HepG2 (cell line): ENCODE results near the gene CHID1. TPM values are rescaled to one million over a fixed set of nuclear protein-coding genes. Genes with fewer than 3 reads are reported as not detected.

Experiments
- ATAC-seq: fragments of 200-7000 bp; cut with Tn5 transposase; 3 replicates; pipeline ENCODE4 v1.9.1; 2020; ENCODE audit warnings: mild to moderate bottlenecking, moderate library complexity
- BruUV-seq: library from RNA; stranded (reverse); fragments of 400-500 nt; replicated peaks from 2 replicates; lab custom pipeline; 2021; lab: Mats Ljungman, UMichigan
- CTCF ChIA-PET: fragments of 300-600 bp; formaldehyde crosslinking; extraction: SDS; loops from one replicate; lab custom pipeline; 2021; ENCODE audit warnings: low total read pairs, inconsistent platforms, low intra/inter-chr PET ratio; lab: Yijun Ruan, JAX
- POLR2A ChIA-PET: fragments of 350-600 bp; sonication (Branson Sonifier 250); formaldehyde crosslinking; loops from one replicate; lab custom pipeline; 2020; ENCODE audit warnings: antibody characterized with exemption, inconsistent platforms; lab: Yijun Ruan, JAX
- DNase-seq: peaks from one replicate; pipeline ENCODE4 v3.0.0-alpha.2; 2015; ENCODE audit warnings: low spot score
- FAIRE-seq: peaks from 3 replicates; lab custom pipeline; 2011; peaks lifted over from hg19 to GRCh38; lab: Jason Lieb, UNC
- H2AFZ ChIP-seq: one replicate; pipeline ENCODE4 v1.6.1; 2011; ENCODE audit warnings: low read length, inconsistent platforms
- H3K27ac ChIP-seq: fragments of 300-600 bp; 3 replicates; pipeline ENCODE4 v1.8.0; 2011; ENCODE audit warnings: mixed run types, mild to moderate bottlenecking, mixed read lengths, low read length, inconsistent platforms; ENCODE audit not compliant: insufficient read depth; ENCODE audit errors: extremely low read length
- H3K27me3 ChIP-seq, 2 experiments: fragments of 200-600 bp in 1 of 2; 2 replicates in 1 of 2; 3 replicates in 1 of 2; pipeline versions ENCODE4 v1.6.0 to v1.8.0; 2011; ENCODE audit warnings: low read length in 2 of 2, mild to moderate bottlenecking in 2 of 2, moderate library complexity in 2 of 2, inconsistent platforms in 1 of 2; ENCODE audit not compliant: insufficient read depth in 2 of 2, control insufficient read depth in 1 of 2
- H3K36me3 ChIP-seq, 2 experiments: fragments of 200-600 bp in 1 of 2; replicated peaks in 1 of 2; 2 replicates in 1 of 2; 3 replicates in 1 of 2; pipeline versions ENCODE4 v1.5.1 to v1.8.0; 2011; ENCODE audit warnings: low read length in 2 of 2, inconsistent platforms in 1 of 2; ENCODE audit not compliant: insufficient read depth in 2 of 2, control insufficient read depth in 1 of 2
- H3K4me1 ChIP-seq: 2 replicates; pipeline ENCODE4 v1.5.1; 2012; ENCODE audit warnings: low read length, inconsistent platforms; ENCODE audit not compliant: insufficient read depth
- H3K4me2 ChIP-seq: 2 replicates; pipeline ENCODE4 v1.6.0; 2011; ENCODE audit warnings: low read depth, low read length, inconsistent platforms
- H3K4me3 ChIP-seq, 3 experiments: fragments of 200-600 bp in 1 of 3; sonication (generic), shearing (Covaris generic) in 1 of 3; replicated peaks in 1 of 3; 2 replicates each; pipeline ENCODE4 v1.5.1; 2011 to 2016; ENCODE audit warnings: low read length in 3 of 3, inconsistent platforms in 2 of 3, low read depth in 2 of 3, mild to moderate bottlenecking in 2 of 3, control low read depth in 1 of 3, mixed read lengths in 1 of 3; ENCODE audit not compliant: insufficient read depth in 1 of 3
- H3K79me2 ChIP-seq: one replicate; pipeline ENCODE4 v1.6.1; 2011; ENCODE audit warnings: low read length, inconsistent platforms; ENCODE audit not compliant: insufficient read depth
- H3K9ac ChIP-seq: 2 replicates; pipeline ENCODE4 v1.6.0; 2011; ENCODE audit warnings: mild to moderate bottlenecking, low read depth, low read length, inconsistent platforms; ENCODE audit not compliant: insufficient read depth
- H3K9me3 ChIP-seq: 2 replicates; pipeline ENCODE4 v1.5.1; 2012; ENCODE audit warnings: mild to moderate bottlenecking, low read length
- H4K20me1 ChIP-seq: 2 replicates; pipeline ENCODE4 v1.6.0; 2011; ENCODE audit warnings: inconsistent platforms, mild to moderate bottlenecking, low read length, moderate library complexity; ENCODE audit not compliant: insufficient read depth
- CENPT ChIP-seq: sonication (generic); formaldehyde crosslinking; IDR thresholded peaks from 2 replicates; pipeline ENCODE4 v1.8.0; 2022; ENCODE audit warnings: low read depth, mild to moderate bottlenecking, moderate library complexity, missing genetic modification reagents
- IKZF4 ChIP-seq: sonication (generic); formaldehyde crosslinking; IDR thresholded peaks from 2 replicates; pipeline ENCODE4 v1.5.1; 2020; ENCODE audit warnings: borderline replicate concordance, mild to moderate bottlenecking, low read depth, missing genetic modification reagents; ENCODE audit errors: not compliant biosample characterization
- NKX3-1 ChIP-seq: sonication (generic); formaldehyde crosslinking; IDR thresholded peaks from 2 replicates; pipeline ENCODE4 v1.5.0; 2020; ENCODE audit warnings: missing genetic modification reagents
- NR3C1 ChIP-seq: sonication (generic); formaldehyde crosslinking; IDR thresholded peaks from 2 replicates; pipeline ENCODE4 v1.4.0; 2020; ENCODE audit warnings: missing genetic modification reagents
- PATZ1 ChIP-seq: sonication (generic); formaldehyde crosslinking; IDR thresholded peaks from 2 replicates; pipeline ENCODE4 v1.4.0; 2020; ENCODE audit warnings: missing genetic modification reagents
- PTBP1 ChIP-seq: fragments of 200-400 bp; formaldehyde crosslinking; IDR thresholded peaks from 2 replicates; pipeline ENCODE4 v1.6.1; 2018; ENCODE audit warnings: low read length, low read depth; ENCODE audit not compliant: poor library complexity, severe bottlenecking
- TBX3 ChIP-seq: fragments of 450-650 bp; IDR thresholded peaks from 2 replicates; pipeline ENCODE4 v1.6.1; 2017; ENCODE audit warnings: antibody characterized with exemption, mild to moderate bottlenecking, inconsistent platforms, borderline replicate concordance
- ZMYM2 ChIP-seq: sonication (generic); formaldehyde crosslinking; IDR thresholded peaks from 2 replicates; pipeline ENCODE4 v1.8.0; 2022; ENCODE audit warnings: mild to moderate bottlenecking, missing genetic modification reagents
- ZNF333 ChIP-seq: sonication (generic); formaldehyde crosslinking; IDR thresholded peaks from 2 replicates; pipeline ENCODE4 v1.4.0; 2020; ENCODE audit warnings: mild to moderate bottlenecking, missing genetic modification reagents, borderline replicate concordance
- ZNF770 ChIP-seq: sonication (generic); formaldehyde crosslinking; IDR thresholded peaks from 2 replicates; pipeline ENCODE4 v1.5.0; 2020; ENCODE audit warnings: mild to moderate bottlenecking, missing genetic modification reagents
- WGBS: methylation state at CpG from one replicate; pipeline ENCODE4 v1.1.6; 2017; ENCODE audit warnings: low lambda C conversion rate; 5-methylcytosine and 5-hydroxymethylcytosine counted together
- in situ Hi-C: cut with HindIII; loops from 2 replicates; pipeline ENCODE4 v1.10.0; 2017; ENCODE audit warnings: low pct_unique_long_range_greater_than_20kb; ENCODE audit not compliant: extremely low pct_ligation_motif_present
- intact Hi-C: fragments of 100-400 bp; cut with micrococcal nuclease; formaldehyde crosslinking; loops from one replicate; pipeline ENCODE4 v1.10.0; 2022; ENCODE audit not compliant: unreplicated experiment
- polyA plus RNA-seq, 8 experiments: library from polyadenylated mRNA; depleted of rRNA in 3 of 8; stranded (reverse) in 7 of 8; unstranded in 1 of 8; fragments of >200 nt; fragmentation: Illumina TruSeq in 4 of 8; extraction: Trizol in 4 of 8; gene quantifications; 2 replicates each; pipeline versions ENCODE4 v1.2.1 to v1.2.3, GENCODE V29; 2011 to 2016; ENCODE audit warnings: low read depth in 4 of 8, missing spikeins in 1 of 8, mixed read lengths in 1 of 8; ENCODE audit not compliant: insufficient read depth in 1 of 8
- total RNA-seq, 5 experiments: library from RNA; depleted of rRNA; stranded (reverse); fragments of >200 nt; fragmentation: Illumina TruSeq; extraction: Trizol; gene quantifications; 2 replicates each; pipeline ENCODE4 v1.2.3, GENCODE V29; 2016; ENCODE audit warnings: low read depth in 1 of 5

The CHID1 gene
- total and polyA plus RNA-seq, 2 of the 13 experiments (the other 11 are each of a cell fraction or from before 2014, with no cell fraction given), result 65.1 to 93.6 TPM

- Histone ChIP-seq H3K9me3 (no peaks in the 10 kb centered on the region), H3K79me2 (peaks cover 63% of the 10 kb centered on the region), H2AFZ (no peak overlapping the region), H4K20me1 (peaks cover 25% of the 10 kb centered on the region), H3K4me1 (peaks cover 85% of the 10 kb centered on the region), H3K4me2 (peak overlapping the region; percentile 88; the same call in 1 of the 2 replicates), H3K4me3 (no peak overlapping the region), H3K27ac (no peak overlapping the region), H3K27me3 (no peaks in the 10 kb centered on the region; a peak in 1 of 5 replicates), H3K36me3 (peaks cover 6 to 11% of the 10 kb centered on the region in 2 experiments; a peak in 4 of 5 replicates), H3K9ac (no peak overlapping the region)
- ChIA-PET POLR2A (interaction anchor here (1.5 to 4.9 kb wide), 2 partner anchors 17 to 24 kb away, joined by 6 to 37 read pairs; partner anchors contain the start of gene CHID1), CTCF (no interaction called here)
- ATAC-seq (no peak), FAIRE-seq (no peak), DNase-seq (no peak)
- WGBS, result 92% methylated on average over 7 of the region's 7 CpGs
- in situ Hi-C loops (no loop called here), intact Hi-C loops (no loop called here)
- TF ChIP-seq PTBP1 (no peak), ZNF770 (CRISPR knock-in tag) (no peak), PATZ1 (no peak), TBX3 (no peak), NKX3-1 (no peak), IKZF4 (CRISPR knock-in tag) (no peak), CENPT (no peak), ZNF333 (CRISPR knock-in tag) (no peak), NR3C1 (CRISPR knock-in tag) (no peak), ZMYM2 (CRISPR knock-in tag) (no peak)
- BruUV-seq, result no TSS peak
These were observed 17.3 kb upstream of the CHID1 start for GRCh38 chr11:927871-928270.
